ENCODE data around the gene CHSY1. TPM values are rescaled to one million over a fixed set of nuclear protein-coding genes. Genes with fewer than 3 reads are reported as not detected.

CHSY1 gene
- total RNA-seq, 1 donor from 2014 or later, result 39.7 TPM

GRCh38 chr15:101248274-101248673 is 3.6 kb downstream of the CHSY1 start:
- Mint-ChIP-seq H3K9me3 (ENCODE audit: unreplicated experiment) (no peaks in the 10 kb centered on the region), H3K36me3 (ENCODE audit: unreplicated experiment) (peaks cover 8% of the 10 kb centered on the region), H3K4me3 (ENCODE audit: unreplicated experiment) (no peak overlapping the region), H3K27ac (ENCODE audit: unreplicated experiment) (no peak overlapping the region), H3K27me3 (ENCODE audit: unreplicated experiment) (no peaks in the 10 kb centered on the region), H3K4me1 (ENCODE audit: unreplicated experiment) (peaks cover 63% of the 10 kb centered on the region)
- no peak for TF ChIP-seq CTCF (IDR thresholded peaks at IDR 0.05)
- DNase-seq (ENCODE audit: extremely low spot score, unreplicated experiment), result peak; percentile 13

- Mint-ChIP-seq H3K9me3 (ENCODE audit: unreplicated experiment) (no peaks in the 10 kb centered on the region), H3K4me3 (ENCODE audit: unreplicated experiment) (no peak overlapping the region), H3K27ac (ENCODE audit: unreplicated experiment) (peak overlapping the region; percentile 42), H3K36me3 (ENCODE audit: unreplicated experiment) (peaks cover 8% of the 10 kb centered on the region), H3K27me3 (ENCODE audit: unreplicated experiment) (no peaks in the 10 kb centered on the region), H3K4me1 (ENCODE audit: unreplicated experiment) (peaks cover 65% of the 10 kb centered on the region)
- no peak for TF ChIP-seq CTCF (IDR thresholded peaks at IDR 0.05)
- DNase-seq (ENCODE audit: extremely low spot score, unreplicated experiment), result peak; percentile 63
Measured at GRCh38 chr15:101246824-101247745, 4.8 kb downstream of the CHSY1 start.

GRCh38 chr15:101246391-101246790 is 5.5 kb downstream of the CHSY1 start:
- no peak for DNase-seq (ENCODE audit: extremely low spot score, unreplicated experiment)
- no peaks in the 10 kb centered on the region for H3K9me3 Mint-ChIP-seq (ENCODE audit: unreplicated experiment)
- peaks cover 67% of the 10 kb centered on the region for H3K4me1 Mint-ChIP-seq (ENCODE audit: unreplicated experiment)
- no peaks in the 10 kb centered on the region for H3K27me3 Mint-ChIP-seq (ENCODE audit: unreplicated experiment)
- H3K27ac Mint-ChIP-seq (ENCODE audit: unreplicated experiment), result no peak overlapping the region
- no peak for TF ChIP-seq CTCF (IDR thresholded peaks at IDR 0.05)
- H3K36me3 Mint-ChIP-seq (ENCODE audit: unreplicated experiment), result peaks cover 8% of the 10 kb centered on the region
- no peak overlapping the region for H3K4me3 Mint-ChIP-seq (ENCODE audit: unreplicated experiment)

GRCh38 chr15:101244889-101245668 is 6.8 kb downstream of the CHSY1 start:
- peaks cover 66% of the 10 kb centered on the region for H3K4me1 Mint-ChIP-seq (ENCODE audit: unreplicated experiment)
- no peaks in the 10 kb centered on the region for H3K9me3 Mint-ChIP-seq (ENCODE audit: unreplicated experiment)
- no peak for DNase-seq (ENCODE audit: extremely low spot score, unreplicated experiment)
- H3K4me3 Mint-ChIP-seq (ENCODE audit: unreplicated experiment), result no peak overlapping the region
- H3K27me3 Mint-ChIP-seq (ENCODE audit: unreplicated experiment), result no peaks in the 10 kb centered on the region
- H3K36me3 Mint-ChIP-seq (ENCODE audit: unreplicated experiment), result peaks cover 8% of the 10 kb centered on the region
- peak overlapping the region; percentile 15 for H3K27ac Mint-ChIP-seq (ENCODE audit: unreplicated experiment)
- TF ChIP-seq CTCF (IDR thresholded peaks at IDR 0.05), result no peak
